ENCODE measurements around the gene FAM50A.
A peak's percentile ranks its signal among the peaks of the same experiment; 100 is the strongest.

The FAM50A gene

DNA sequence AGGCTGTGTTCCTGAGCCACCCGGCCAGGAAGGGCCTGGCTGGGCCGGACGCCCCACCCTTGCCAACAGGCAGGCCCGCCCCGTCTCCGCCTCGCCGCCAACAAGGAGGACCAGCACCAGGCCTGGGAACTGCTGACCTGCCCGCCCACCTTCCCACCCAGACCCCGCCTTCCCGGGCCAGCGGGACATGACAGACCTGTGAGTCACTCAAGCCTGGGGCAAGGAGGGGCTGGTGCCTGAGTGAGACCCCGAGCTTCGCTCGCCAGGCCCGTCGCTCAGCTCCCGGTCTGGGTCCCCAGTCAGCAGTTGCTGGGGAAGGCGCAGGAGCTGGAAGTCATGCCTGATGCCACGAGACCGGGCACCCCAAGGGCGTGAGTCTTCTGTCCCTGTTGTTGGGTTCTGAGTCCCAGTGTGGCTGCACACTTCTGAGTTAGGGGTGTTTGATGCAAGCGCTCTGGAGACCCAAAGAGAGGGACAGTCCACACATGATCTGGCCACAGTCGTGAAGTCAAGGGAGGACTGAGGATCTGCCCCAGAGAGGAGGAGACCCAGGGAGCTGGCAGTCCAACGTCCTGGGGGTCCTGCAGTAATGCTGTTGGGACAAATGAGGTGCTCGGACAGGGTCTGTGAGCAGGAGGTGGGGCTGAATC is 34.6 kb upstream of the FAM50A start, which contains the start of gene DNASE1L1:
Gene DNASE1L1, minus strand, starts transcription at position 33 of the 650 bp plus-strand sequence. CDS start 3,686 bp downstream, outside the sequence.
- Histone ChIP-seq H3K4me3 (peak within 1 kb of the TSS in 6 of 7 experiments; percentile 9 to 30 (median 22)), H3K27ac (peak within 1 kb of the TSS in 19 of 21 experiments; percentile 7 to 94 (median 65))

DNA sequence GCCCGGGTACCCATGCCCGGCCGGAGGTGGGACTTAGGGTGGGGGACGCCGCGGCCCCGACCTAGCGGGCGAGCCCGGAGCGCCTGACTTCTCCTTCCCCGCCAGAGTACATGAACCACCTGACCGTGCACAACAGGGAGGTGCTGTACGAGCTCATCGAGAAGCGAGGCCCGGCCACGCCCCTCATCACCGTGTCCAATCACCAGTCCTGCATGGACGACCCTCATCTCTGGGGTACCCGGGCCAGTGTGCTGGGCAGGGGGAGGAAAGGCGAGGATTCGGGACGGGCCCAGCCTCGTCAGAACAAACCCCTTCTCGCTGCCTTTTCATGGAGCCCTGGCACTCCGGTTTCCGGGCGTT is 32.0 kb upstream of the FAM50A start:
- Histone ChIP-seq H3K27ac (peak overlapping the region; percentile 78 to 94 (median 90)), H3K4me3 (peak overlapping the region; percentile 43 to 92 (median 74))

DNA sequence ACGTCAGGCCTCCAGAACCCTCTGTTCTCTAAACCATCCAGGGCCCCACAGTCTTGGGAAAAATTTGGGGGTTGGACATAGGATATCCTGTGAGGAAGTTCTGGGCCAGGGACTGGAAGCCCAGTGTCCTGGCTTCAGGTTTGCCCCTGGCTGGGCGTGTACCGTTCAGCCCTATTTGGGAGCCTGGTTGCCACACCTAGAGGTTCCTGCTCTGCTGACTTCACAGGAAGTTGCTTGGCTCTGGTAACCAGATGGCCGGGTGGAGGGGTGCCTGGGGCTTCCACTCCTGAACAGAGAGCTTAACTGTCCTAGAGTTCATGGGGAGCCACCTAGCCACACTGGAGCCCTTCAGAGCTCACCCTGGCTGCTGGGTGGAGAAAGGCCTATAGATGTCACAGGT is 31.5 kb upstream of the FAM50A start:
- Histone ChIP-seq H3K27ac (peak overlapping the region in 20 of 21 experiments; percentile 78 to 94 (median 90)), H3K4me3 (peak overlapping the region; percentile 43 to 92 (median 74))

DNA sequence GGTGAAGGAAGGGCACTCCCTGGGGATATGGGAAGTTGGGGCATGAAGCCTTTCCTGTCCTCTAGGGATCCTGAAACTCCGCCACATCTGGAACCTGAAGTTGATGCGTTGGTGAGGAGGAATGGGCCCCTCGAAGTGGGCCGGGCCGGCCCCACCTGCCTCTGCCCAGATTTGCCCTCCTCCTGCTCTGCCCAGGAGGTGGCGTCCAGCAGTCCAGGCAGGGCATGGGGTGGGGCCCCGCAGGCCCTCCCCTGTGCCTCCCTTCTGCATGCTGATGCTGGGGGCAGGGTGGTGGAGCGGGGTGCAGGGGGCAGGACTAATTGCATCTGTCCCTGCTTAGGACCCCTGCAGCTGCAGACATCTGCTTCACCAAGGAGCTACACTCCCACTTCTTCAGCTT is 30.8 kb upstream of the FAM50A start:
- H3K27ac ChIP-seq, result peak overlapping the region in 9 of 21 experiments; percentile 87 to 94 (median 93)
- H3K4me3 ChIP-seq, result no peak overlapping the region

DNA sequence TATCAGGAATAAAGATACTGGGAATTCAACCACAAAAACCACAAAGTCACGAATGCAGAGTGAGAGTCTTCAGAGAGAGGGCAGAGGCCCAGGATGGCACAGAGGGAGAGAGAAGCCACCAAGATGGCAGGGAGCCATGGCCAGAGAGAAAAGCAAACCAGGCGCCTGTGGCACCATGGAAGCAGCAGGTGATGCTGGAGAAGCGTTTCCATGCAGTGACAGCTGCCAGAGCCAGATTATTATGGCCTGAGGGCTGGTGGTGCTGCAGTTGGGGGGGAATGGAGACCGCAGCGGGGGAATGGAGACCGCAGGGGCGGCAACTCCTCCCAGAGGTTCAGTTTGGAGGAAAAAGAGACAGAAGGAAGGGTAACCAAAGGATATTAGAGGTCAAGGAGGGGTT is 26.8 kb upstream of the FAM50A start:
- H3K4me3 ChIP-seq, result no peak overlapping the region
- no peak overlapping the region for H3K27ac ChIP-seq

DNA sequence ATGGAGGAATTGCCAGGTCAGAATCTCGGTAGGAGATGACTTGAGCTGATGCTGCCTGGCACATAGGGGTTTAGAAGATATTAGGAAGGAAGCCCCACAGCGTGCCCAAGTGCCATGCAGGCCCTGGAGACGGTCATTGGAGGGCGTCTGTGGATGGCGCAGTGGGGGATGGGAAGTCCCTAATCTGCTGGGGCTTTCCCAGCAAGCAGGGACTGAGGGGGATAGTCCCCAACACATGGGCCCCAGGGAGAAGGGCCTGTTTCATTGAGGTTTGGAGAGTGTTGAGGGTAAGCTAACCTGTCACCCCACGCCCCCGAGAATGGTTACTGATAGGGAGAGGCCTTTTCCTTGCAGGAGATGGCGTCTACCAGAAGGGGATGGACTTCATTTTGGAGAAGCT is 24.8 kb upstream of the FAM50A start:
- H3K4me3 ChIP-seq, result no peak overlapping the region
- no peak overlapping the region for H3K27ac ChIP-seq

DNA sequence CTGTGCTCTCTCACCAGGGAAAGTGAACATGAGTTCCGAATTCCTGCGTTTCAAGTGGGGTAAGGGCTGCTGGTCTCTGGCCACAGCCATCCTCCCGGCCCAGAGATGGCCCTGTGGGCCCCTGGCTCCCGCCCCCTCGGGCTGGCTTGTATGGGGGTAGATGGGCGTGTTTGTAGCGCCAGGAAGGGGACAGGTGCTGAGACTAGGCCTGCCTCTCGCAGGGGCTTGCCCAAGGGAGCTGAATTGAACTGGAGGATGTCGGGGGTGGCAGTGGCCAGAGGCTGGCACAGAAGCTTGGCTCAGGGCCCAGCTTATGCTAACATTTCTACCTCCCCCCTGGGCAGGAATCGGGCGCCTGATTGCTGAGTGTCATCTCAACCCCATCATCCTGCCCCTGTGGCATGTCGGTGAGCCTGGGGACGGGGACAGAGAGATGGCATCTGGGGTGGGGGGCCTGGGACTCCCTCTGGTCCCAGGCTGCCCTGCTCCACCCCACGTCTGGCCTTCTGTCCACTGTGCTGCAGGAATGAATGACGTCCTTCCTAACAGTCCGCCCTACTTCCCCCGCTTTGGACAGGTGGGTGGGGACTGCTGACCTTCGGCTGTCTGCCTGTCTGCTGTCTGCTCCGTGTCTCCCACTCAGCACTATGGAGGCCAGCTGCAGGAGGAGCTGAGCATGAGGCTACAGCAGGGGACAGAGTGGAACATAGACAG is 24.1 kb upstream of the FAM50A start:
- Histone ChIP-seq H3K27ac (no peak overlapping the region), H3K4me3 (no peak overlapping the region)

DNA sequence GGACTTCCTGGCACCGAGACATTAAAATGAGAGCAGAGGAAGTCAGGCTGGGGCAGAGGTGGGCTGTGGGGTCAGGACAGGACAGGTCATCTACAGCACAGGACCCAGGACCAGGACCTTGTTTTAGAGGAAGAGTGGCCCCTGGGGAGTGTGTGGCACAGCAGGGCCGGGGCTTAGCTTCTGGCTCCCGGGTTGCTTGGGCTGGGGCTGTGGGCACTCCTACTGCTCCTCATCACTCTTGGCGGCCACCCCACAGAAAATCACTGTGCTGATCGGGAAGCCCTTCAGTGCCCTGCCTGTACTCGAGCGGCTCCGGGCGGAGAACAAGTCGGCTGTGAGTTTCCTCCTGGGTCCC is 23.6 kb upstream of the FAM50A start:
- Histone ChIP-seq H3K27ac (no peak overlapping the region), H3K4me3 (no peak overlapping the region)

DNA sequence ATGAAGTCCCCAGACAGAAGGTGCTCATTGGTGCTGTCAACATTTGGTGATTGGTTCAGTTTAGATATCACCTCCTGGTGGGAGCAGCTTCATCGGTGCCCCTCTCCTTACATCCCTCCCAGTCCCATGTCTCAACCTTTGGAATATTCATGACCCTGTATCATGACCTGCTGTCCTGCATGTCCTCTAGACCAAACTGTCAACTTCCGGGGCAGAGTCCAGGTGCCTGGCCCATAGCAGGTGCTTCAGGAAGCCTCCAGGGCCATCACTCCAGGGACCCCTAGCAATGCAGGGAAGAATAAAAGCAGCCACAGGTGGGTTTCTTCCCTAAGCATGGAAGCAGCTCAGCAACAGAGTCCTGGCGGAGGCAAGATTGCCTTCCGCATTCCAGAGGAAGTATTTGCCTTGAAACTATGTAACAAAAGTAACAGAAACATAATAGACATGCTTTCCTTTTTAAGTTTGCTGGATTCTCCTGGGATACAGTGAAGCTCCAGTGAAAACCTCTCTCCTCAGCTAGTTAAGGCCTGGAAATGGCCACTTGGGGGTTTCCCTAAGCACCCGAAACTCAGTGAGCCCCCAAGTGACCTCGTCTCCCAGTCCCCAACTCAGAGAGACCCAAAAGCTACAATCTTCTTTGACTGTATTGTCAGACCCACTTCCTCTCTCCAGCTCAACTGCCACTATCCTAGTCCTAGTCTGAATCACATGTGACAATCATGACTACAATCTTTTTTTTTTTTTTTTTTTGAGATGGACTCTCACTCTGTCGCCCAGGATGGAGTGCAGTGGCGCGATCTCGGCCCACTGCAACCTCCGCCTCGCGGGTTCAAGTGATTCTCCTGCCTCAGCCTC is 16.8 kb upstream of the FAM50A start:
- Histone ChIP-seq H3K27ac (peak overlapping the region in 2 of 21 experiments; percentile 9), H3K4me3 (no peak overlapping the region)

DNA sequence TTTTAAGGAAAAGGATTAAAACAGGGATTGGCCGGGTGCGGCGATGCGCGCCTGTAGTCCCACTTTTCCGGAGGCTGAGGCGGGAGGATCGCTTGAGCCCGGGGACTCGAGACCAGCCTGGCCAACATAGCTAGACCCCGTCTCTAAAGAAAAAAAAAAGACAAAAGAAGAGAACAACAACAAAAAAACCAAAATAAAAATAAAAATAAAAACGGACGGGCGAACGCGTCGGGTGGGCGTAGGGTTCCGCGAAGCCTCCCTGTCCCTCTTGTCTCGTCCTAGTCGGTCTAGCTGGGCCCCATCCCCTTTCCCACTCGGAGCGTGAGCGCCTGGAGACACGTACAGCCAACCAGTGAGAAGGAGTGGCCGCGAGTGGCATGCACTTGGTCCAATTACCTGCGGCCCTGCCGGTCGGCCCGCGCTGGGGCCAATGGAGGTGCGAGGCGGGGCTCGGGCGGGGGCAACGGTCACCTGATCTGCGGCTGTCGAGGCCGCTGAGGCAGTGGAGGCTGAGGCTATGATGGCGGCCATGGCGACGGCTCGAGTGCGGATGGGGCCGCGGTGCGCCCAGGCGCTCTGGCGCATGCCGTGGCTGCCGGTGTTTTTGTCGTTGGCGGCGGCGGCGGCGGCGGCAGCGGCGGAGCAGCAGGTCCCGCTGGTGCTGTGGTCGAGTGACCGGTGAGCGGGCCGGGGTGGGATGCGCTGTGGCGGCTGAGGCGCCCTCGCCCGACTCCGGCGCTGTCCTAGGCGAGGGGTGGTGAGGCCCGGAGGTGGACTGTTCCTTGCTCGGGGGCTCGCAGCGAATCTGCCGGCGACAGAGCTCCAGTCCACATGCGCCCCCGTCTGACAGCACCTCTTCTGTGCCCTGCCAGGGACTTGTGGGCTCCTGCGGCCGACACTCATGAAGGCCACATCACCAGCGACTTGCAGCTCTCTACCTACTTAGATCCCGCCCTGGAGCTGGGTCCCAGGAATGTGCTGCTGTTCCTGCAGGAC is 15.5 kb upstream of the FAM50A start, which contains the start of gene ATP6AP1:
Gene ATP6AP1, plus strand, starts transcription at position 502 of the 996 bp plus-strand sequence. Its CDS starts 16 bp downstream, at position 518.
- peak within 1 kb of the TSS; percentile 64 to 88 (median 83) for H3K27ac ChIP-seq

DNA sequence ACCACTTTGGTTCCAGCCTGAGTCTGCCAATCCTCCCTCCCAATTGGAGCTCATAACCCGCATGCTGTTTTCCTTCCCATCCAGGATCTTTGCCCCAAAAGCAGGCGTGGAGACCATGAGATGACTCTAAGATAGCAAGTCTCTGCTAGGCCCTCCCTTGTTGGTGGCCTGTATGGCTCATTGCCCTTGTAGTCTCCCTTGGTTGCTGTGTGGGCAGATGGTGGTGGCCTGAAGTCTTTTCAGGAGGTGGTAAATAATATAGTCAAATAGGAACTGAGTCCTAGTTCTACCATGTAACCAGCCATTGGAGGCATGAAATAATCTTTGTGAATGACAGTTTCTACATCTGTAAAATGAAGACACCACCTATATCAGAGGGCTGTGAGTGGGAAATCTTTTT is 14.2 kb upstream of the FAM50A start:
- H3K4me3 ChIP-seq, result peak overlapping the region in 4 of 7 experiments; percentile 54 to 72 (median 70)
- peak overlapping the region in 3 of 21 experiments; percentile 83 to 88 (median 85) for H3K27ac ChIP-seq

More for the DNA sequence above, 15.5 kb upstream of the FAM50A start, which contains the start of gene ATP6AP1:
- H3K4me3 ChIP-seq, result peak within 1 kb of the TSS; percentile 54 to 88 (median 70)

DNA sequence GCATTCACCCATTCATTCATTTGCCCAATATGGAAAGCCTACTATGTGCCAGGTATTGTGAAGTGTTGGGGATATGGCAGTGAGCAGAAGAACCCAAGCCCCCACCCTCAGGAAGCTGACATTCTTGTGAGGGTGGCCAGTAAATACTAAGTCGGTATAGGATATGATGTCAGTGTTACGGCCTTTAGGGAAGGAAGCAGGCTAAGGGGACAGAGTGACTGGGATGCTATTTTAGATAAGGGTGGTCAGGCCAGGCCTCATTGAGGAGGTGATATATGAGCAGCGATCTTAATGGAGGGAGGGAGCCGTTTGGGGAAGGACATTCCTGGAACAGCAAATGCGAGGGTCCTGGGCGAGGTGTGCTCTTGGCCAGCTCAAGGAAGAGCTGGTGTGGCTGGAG is 13.5 kb upstream of the FAM50A start:
- Histone ChIP-seq H3K4me3 (no peak overlapping the region), H3K27ac (peak overlapping the region in 8 of 21 experiments; percentile 6 to 62 (median 52))

DNA sequence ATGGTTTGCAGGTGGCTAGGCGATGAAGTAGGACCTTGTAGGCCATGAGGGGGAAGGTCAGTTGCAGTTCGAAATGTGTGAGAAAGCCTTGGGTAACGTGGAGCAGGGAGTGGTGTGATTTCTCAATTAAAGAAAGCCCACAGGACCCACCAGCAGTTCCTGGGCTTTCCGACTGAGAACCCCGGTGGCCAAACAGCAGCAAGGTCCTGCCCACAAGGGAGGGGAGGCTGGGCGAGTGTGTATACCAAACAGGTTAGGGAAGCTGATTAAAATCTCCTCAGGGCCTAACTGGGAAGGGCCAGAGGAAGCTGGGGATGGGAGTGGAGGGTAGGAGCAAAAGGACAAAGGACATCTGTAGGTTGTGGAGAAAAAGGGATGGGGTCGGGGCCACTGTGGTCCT is 13.0 kb upstream of the FAM50A start:
- Histone ChIP-seq H3K27ac (peak overlapping the region in 9 of 21 experiments; percentile 6 to 62 (median 51)), H3K4me3 (no peak overlapping the region)

DNA sequence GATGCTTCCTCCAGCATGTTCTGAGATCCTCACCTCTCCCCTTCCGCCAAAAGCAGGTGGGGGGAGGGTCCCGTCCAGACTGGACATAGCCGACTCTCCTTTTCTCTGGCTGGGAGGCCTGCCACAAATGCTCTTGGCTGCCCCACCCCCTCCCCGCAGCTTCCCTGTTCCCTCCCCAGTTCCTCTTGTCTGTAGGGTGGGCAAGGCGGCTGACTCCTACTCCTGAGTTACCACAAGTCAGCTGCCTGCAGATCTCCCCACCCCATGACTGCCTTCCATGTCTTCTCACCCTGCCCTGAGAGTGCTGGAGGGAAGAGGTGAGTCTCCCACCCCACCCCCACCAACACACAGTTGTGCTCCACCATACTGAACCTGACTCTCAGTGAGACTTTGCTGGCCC is 12.6 kb upstream of the FAM50A start:
- Histone ChIP-seq H3K4me3 (no peak overlapping the region), H3K27ac (peak overlapping the region in 8 of 21 experiments; percentile 16 to 62 (median 50))

DNA sequence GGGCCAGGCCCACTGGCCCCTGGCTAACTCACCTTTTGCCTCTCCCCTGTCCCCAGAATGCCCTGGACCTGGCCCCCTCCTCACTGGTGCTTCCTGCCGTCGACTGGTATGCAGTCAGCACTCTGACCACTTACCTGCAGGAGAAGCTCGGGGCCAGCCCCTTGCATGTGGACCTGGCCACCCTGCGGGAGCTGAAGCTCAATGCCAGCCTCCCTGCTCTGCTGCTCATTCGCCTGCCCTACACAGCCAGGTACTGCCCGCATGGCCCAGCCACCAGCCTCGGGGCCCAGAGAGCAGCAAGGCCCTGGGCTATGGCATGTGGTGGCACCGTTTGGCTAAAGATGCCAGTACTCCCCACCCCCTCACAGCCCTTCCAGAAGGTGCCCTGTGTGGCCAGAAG is 11.7 kb upstream of the FAM50A start:
- H3K27ac ChIP-seq, result peak overlapping the region in 4 of 21 experiments; percentile 16 to 42 (median 26)
- H3K4me3 ChIP-seq, result no peak overlapping the region

DNA sequence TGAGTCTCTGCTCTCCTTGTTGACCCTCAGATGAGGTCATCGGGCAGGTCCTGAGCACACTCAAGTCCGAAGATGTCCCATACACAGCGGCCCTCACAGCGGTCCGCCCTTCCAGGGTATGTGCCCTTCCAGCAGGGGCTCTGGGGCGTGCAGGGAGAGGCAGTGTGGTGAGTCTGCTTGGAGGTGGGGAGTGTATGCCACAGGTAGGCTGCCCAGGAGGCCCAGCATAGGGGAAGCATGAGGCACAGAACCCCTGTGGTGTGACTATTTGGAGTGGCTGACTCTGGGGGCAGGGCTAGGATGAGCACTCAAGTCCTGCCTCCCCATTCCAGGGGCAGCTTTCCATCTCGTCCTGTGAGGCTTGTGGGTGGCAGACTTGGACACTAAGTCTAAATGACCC is 10.3 kb upstream of the FAM50A start:
- H3K4me3 ChIP-seq, result no peak overlapping the region
- H3K27ac ChIP-seq, result no peak overlapping the region

DNA sequence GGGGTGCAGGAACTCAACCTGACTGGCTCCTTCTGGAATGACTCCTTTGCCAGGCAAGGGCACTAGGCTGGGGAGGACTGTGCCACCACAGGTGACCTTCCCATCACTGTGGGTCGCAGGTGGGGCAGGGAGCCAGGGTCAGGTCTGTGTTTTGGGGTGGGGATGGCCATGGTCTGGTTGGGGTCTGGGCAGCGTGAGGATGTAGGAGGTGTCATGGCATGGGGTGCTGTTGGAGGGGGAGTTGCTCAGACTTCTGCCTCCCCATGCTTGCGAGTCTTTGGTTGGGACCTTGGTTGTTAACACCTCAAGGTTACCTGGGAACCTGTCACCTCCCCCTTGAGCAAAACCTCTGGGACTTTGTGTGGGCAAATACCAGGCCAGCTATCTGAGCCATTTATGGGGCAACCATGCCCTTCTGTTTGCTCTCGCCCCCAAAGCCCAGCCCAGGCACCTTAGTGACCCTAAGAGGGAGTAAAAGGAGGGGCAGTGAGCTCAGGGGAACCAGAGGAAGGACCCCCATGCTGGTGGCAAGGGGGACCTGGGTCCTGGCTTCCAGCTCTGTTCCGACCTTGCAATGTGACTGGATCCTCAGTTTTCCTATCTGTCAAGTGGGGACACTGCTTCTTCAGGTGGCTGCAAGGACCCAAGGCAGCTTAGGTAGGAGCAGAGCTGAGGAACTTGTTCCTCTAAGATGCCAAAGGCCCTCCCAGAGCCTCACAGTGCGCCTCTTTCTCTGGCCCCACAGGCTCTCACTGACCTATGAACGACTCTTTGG is 9.4 kb upstream of the FAM50A start:
- H3K4me3 ChIP-seq, result no peak overlapping the region
- H3K27ac ChIP-seq, result no peak overlapping the region

DNA sequence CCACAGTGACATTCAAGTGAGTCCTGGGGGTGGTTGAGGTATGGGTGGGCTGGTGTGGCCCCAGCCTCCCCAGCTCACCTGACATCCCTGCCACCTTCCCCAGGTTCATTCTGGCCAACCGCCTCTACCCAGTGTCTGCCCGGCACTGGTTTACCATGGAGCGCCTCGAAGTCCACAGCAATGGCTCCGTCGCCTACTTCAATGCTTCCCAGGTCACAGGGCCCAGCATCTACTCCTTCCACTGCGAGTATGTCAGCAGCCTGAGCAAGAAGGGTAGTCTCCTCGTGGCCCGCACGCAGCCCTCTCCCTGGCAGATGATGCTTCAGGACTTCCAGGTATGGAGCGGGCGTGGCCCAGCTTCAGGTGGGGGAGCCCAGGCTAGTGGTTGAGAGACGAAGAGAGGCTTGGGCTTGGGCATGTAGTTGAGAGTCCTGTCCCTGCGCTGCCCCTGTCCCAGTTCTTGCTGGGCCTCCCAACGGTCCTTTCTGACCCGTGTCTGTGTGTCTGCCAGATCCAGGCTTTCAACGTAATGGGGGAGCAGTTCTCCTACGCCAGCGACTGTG is 8.7 kb upstream of the FAM50A start:
- Histone ChIP-seq H3K27ac (no peak overlapping the region), H3K4me3 (no peak overlapping the region)

Measured in skin epidermis (tissue), 12 donors.